Measurements from ENCODE around the gene RAB11A. TPM values are rescaled to one million over a fixed set of nuclear protein-coding genes. Genes with fewer than 3 reads are reported as not detected.
A peak's percentile ranks its signal among the peaks of the same experiment; 100 is the strongest.
"Not testable (repeated sequence)": the region's sequence is repeated elsewhere in the genome, so short reads cannot be mapped to it uniquely, and the experiment has no call there.

The RAB11A gene
- total and polyA plus RNA-seq, 2 donors (not counting 1 experiment from before 2014, with no cell fraction given) = 83.2 to 126 TPM

- Histone ChIP-seq H3K9me3 (ENCODE audit: control extremely low read depth in 1 of 3, control insufficient read depth in 2 of 3, insufficient read depth in 1 of 3, low read length in 2 of 3) (no peaks in the 10 kb centered on the region), H3K9ac (ENCODE audit: low read length) (no peak overlapping the region), H4K20me1 (ENCODE audit: control insufficient read depth, insufficient read depth, low read length, poor library complexity, severe bottlenecking) (no peaks in the 10 kb centered on the region), H3K27ac (ENCODE audit: low read length in 2 of 2) (no peak overlapping the region), H3K4me3 (ENCODE audit: control extremely low read depth in 1 of 5, extremely low read depth in 1 of 5, insufficient read depth in 1 of 5, low read depth in 2 of 5, low read length in 4 of 5) (no peak overlapping the region), H3K27me3 (replicated peaks in 1 of 4; ENCODE audit: control extremely low read depth in 1 of 4, control insufficient read depth in 3 of 4, insufficient read depth in 4 of 4, low read length in 3 of 4) (no peaks in the 10 kb centered on the region), H3K4me2 (replicated peaks; ENCODE audit: low read depth, low read length, poor library complexity, severe bottlenecking) (peak overlapping the region; percentile 3), H3K79me2 (ENCODE audit: control insufficient read depth, insufficient read depth, low read length) (no peaks in the 10 kb centered on the region), H3K4me1 (ENCODE audit: control insufficient read depth in 2 of 2, insufficient read depth in 2 of 2, low read length in 2 of 2) (peaks cover 0 to 9% of the 10 kb centered on the region in 2 donors), H3K36me3 (replicated peaks in 1 of 2; ENCODE audit: control extremely low read depth in 1 of 2, control insufficient read depth in 1 of 2, extremely low read depth in 1 of 2, insufficient read depth in 2 of 2, low read length in 1 of 2) (no peaks in the 10 kb centered on the region), H2AFZ (ENCODE audit: insufficient read depth, low read depth, low read length, poor library complexity, severe bottlenecking) (peak overlapping the region; percentile 32)
- no peaks in the 10 kb centered on the region for H3K27me3 Mint-ChIP-seq
- ATAC-seq (ENCODE audit: low read depth) (no peak), DNase-seq (no peak)
- WGBS (ENCODE audit: insufficient coverage) = no CpG with 5 or more reads among the region's 6 CpGs
- intact Hi-C loops (cut with micrococcal nuclease) = no loop called here
- ChIA-PET POLR2A (no interaction called here), CTCF (interaction anchor here (0.5 to 1.6 kb wide), 7 partner anchors 30 to 700 kb away, joined by 3 to 4 read pairs (median 3); no protein-coding TSS in a partner anchor)
- no peak overlapping the region for H3K27ac Mint-ChIP-seq
- no peak overlapping the region for H3K4me3 Mint-ChIP-seq
- no peaks in the 10 kb centered on the region for H3K9me3 Mint-ChIP-seq (ENCODE audit: insufficient read depth)
- no peak for TF ChIP-seq EZH2 (IDR thresholded peaks at IDR 0.05; ENCODE audit: borderline replicate concordance, insufficient read depth, low read depth, low read length, poor library complexity, severe bottlenecking)
- TF ChIP-seq CTCF (IDR thresholded peaks at IDR 0.05) = no peak
- H3K4me1 Mint-ChIP-seq = peaks cover 6% of the 10 kb centered on the region
Observed at GRCh38 chr15:65863106-65863505, 6.2 kb upstream of the RAB11A start.

- H3K27ac ChIP-seq (ENCODE audit: low read length in 2 of 2) = no peak overlapping the region
- no peak overlapping the region for H3K9ac ChIP-seq (ENCODE audit: low read length)
- no peak overlapping the region for H3K4me2 ChIP-seq (replicated peaks; ENCODE audit: low read depth, low read length, poor library complexity, severe bottlenecking)
- ChIA-PET POLR2A (interaction anchor here (0.7 kb wide), 2 partner anchors 77 to 167 kb away, joined by 4 to 5 read pairs; no protein-coding TSS in a partner anchor), CTCF (interaction anchor here (5.2 kb wide), 1 partner anchor 11 kb away, joined by 45 read pairs; no protein-coding TSS in a partner anchor)
- no peak overlapping the region for H3K4me3 Mint-ChIP-seq
- no peaks in the 10 kb centered on the region for H3K9me3 ChIP-seq (ENCODE audit: control extremely low read depth in 1 of 3, control insufficient read depth in 2 of 3, insufficient read depth in 1 of 3, low read length in 2 of 3)
- H3K4me1 Mint-ChIP-seq = peaks cover 28% of the 10 kb centered on the region
- no peak overlapping the region for H3K4me3 ChIP-seq (ENCODE audit: control extremely low read depth in 1 of 5, extremely low read depth in 1 of 5, insufficient read depth in 1 of 5, low read depth in 2 of 5, low read length in 4 of 5)
- peaks cover 28% of the 10 kb centered on the region for H3K79me2 ChIP-seq (ENCODE audit: control insufficient read depth, insufficient read depth, low read length)
- peaks cover 0 to 3% of the 10 kb centered on the region in 2 experiments for H3K36me3 ChIP-seq (replicated peaks in 1 of 2; ENCODE audit: control extremely low read depth in 1 of 2, control insufficient read depth in 1 of 2, extremely low read depth in 1 of 2, insufficient read depth in 2 of 2, low read length in 1 of 2)
- DNase-seq (no peak), ATAC-seq (ENCODE audit: low read depth) (no peak)
- peaks cover 13% of the 10 kb centered on the region for H4K20me1 ChIP-seq (ENCODE audit: control insufficient read depth, insufficient read depth, low read length, poor library complexity, severe bottlenecking)
- no peaks in the 10 kb centered on the region for H3K9me3 Mint-ChIP-seq (ENCODE audit: insufficient read depth)
- H3K27me3 ChIP-seq (replicated peaks in 1 of 4; ENCODE audit: control extremely low read depth in 1 of 4, control insufficient read depth in 3 of 4, insufficient read depth in 4 of 4, low read length in 3 of 4) = no peaks in the 10 kb centered on the region
- H3K4me1 ChIP-seq (ENCODE audit: control insufficient read depth in 2 of 2, insufficient read depth in 2 of 2, low read length in 2 of 2) = peaks cover 13 to 25% of the 10 kb centered on the region in 2 donors
- H2AFZ ChIP-seq (ENCODE audit: insufficient read depth, low read depth, low read length, poor library complexity, severe bottlenecking) = no peak overlapping the region
- no peaks in the 10 kb centered on the region for H3K27me3 Mint-ChIP-seq
- no peak for TF ChIP-seq CTCF (IDR thresholded peaks at IDR 0.05)
- TF ChIP-seq EZH2 (IDR thresholded peaks at IDR 0.05; ENCODE audit: borderline replicate concordance, insufficient read depth, low read depth, low read length, poor library complexity, severe bottlenecking) = no peak
- no CpG with 5 or more reads among the region's 3 CpGs for WGBS (ENCODE audit: insufficient coverage)
- intact Hi-C loops (cut with micrococcal nuclease) = no loop called here
- H3K27ac Mint-ChIP-seq = no peak overlapping the region
Observed at GRCh38 chr15:65867244-65867643, 2.0 kb upstream of the RAB11A start.

- H3K9me3 Mint-ChIP-seq (ENCODE audit: insufficient read depth); H3K9ac ChIP-seq (ENCODE audit: low read length); H3K27me3 Mint-ChIP-seq; DNase-seq; H3K27ac Mint-ChIP-seq; ATAC-seq (ENCODE audit: low read depth); H3K27me3 ChIP-seq (replicated peaks in 1 of 4; ENCODE audit: control extremely low read depth in 1 of 4, control insufficient read depth in 3 of 4, insufficient read depth in 4 of 4, low read length in 3 of 4); H3K36me3 ChIP-seq (replicated peaks in 1 of 2; ENCODE audit: control extremely low read depth in 1 of 2, control insufficient read depth in 1 of 2, extremely low read depth in 1 of 2, insufficient read depth in 2 of 2, low read length in 1 of 2); H3K4me2 ChIP-seq (replicated peaks; ENCODE audit: low read depth, low read length, poor library complexity, severe bottlenecking); H3K27ac ChIP-seq (ENCODE audit: low read length in 2 of 2); H3K4me3 ChIP-seq (ENCODE audit: control extremely low read depth in 1 of 5, extremely low read depth in 1 of 5, insufficient read depth in 1 of 5, low read depth in 2 of 5, low read length in 4 of 5); H2AFZ ChIP-seq (ENCODE audit: insufficient read depth, low read depth, low read length, poor library complexity, severe bottlenecking); H3K9me3 ChIP-seq (ENCODE audit: control extremely low read depth in 1 of 3, control insufficient read depth in 2 of 3, insufficient read depth in 1 of 3, low read length in 2 of 3): not testable (repeated sequence)
- 96% methylated on average over 6 of the region's 6 CpGs for WGBS (ENCODE audit: insufficient coverage)
- ChIA-PET POLR2A (interaction anchor here (0.7 to 1.3 kb wide), 2 partner anchors 35 to 77 kb away, joined by 4 to 5 read pairs; no protein-coding TSS in a partner anchor), CTCF (interaction anchor here (2.6 to 5.2 kb wide), 2 partner anchors 12 to 229 kb away, joined by 13 to 45 read pairs; no protein-coding TSS in a partner anchor)
- Mint-ChIP-seq H3K4me3 (peak overlapping the region; percentile 76), H3K4me1 (peaks cover 28% of the 10 kb centered on the region)
- peaks cover 35% of the 10 kb centered on the region for H3K79me2 ChIP-seq (ENCODE audit: control insufficient read depth, insufficient read depth, low read length)
- H4K20me1 ChIP-seq (ENCODE audit: control insufficient read depth, insufficient read depth, low read length, poor library complexity, severe bottlenecking) = peaks cover 13% of the 10 kb centered on the region
- intact Hi-C loops (cut with micrococcal nuclease) = loop anchor here (2.0 kb wide), 1 partner anchor 49 kb away; no protein-coding TSS in a partner anchor
- H3K4me1 ChIP-seq (ENCODE audit: control insufficient read depth in 2 of 2, insufficient read depth in 2 of 2, low read length in 2 of 2) = peaks cover 17 to 21% of the 10 kb centered on the region in 2 donors
Observed at GRCh38 chr15:65867933-65868332, 1.4 kb upstream of the RAB11A start.
